ENCODE results near the gene IGFBP4.

Gene IGFBP4

DNA sequence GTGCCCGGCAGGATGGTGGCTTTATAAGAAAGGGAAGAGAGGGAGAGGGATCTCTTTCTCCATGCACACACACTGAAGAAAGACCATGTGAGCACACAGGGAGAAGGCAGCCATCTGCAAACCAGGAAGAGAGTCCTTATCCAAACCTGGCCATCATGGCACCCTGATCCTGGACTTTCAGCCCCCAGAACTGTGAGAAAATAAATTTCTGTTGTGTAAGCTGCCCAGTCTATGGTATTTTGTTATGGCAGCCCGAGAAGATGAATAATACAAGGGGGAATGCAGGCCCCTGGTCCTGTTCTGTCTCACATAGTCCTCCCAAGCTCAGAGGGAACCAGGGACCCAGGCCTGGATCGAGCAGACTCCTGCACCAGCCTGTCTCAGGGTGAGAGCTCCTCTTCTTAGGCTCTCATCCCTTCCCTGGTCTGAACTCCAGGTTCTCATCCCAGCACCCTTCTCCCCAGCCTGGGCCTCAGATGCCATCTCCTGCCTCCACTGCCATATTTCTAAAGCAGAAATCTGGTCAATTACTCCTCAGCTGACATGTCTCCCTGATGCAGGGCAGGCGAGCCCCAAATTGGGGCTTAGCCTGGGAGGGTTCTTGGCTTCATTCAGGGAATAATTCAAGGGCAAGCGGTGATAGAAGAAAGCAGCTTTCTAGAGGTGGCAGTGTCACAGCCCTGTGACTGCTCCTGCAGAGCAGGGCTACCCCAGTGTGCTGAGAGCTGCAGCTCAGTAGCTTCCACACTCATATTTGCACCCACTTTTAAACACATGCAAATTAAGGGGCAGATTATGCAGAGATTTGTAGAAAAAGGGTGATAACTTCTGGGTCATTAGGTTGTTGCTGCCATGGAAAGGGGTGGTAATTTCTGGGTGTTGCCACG lies 28.8 kb downstream of the IGFBP4 start:
- no peak overlapping the region for H3K9ac ChIP-seq (ENCODE audit: low read length)
- no CpG with 5 or more reads among the region's 6 CpGs for WGBS (ENCODE audit: extremely low coverage, insufficient coverage, insufficient read length)
- peaks cover 6% of the 10 kb centered on the region for H3K79me1 ChIP-seq (ENCODE audit: low read length)
- H3K4me1 ChIP-seq (ENCODE audit: control insufficient read depth in 1 of 2, insufficient read depth in 2 of 2, low read length in 2 of 2) = peaks cover 9 to 16% of the 10 kb centered on the region in 2 experiments
- H2AK5ac ChIP-seq (ENCODE audit: low read length) = no peak overlapping the region
- H4K12ac ChIP-seq (ENCODE audit: low read depth, low read length) = no peak overlapping the region
- H2BK5ac ChIP-seq (ENCODE audit: low read depth, low read length, poor library complexity) = peak overlapping the region; percentile 33
- H3K79me2 ChIP-seq (ENCODE audit: control insufficient read depth, insufficient read depth, low read length, poor library complexity) = no peaks in the 10 kb centered on the region
- H3K36me3 ChIP-seq (ENCODE audit: control insufficient read depth in 1 of 2, insufficient read depth in 2 of 2, low read length in 2 of 2) = peaks cover 0 to 2% of the 10 kb centered on the region in 2 experiments
- no peak overlapping the region for H4K8ac ChIP-seq (ENCODE audit: low read depth, low read length)
- no peak overlapping the region for H2BK12ac ChIP-seq (ENCODE audit: low read length)
- no peak overlapping the region for H3K27ac ChIP-seq (ENCODE audit: low read depth, low read length)
- H3K4me2 ChIP-seq (ENCODE audit: low read length) = no peak overlapping the region
- no peak overlapping the region for H3K4ac ChIP-seq (ENCODE audit: low read depth, low read length)
- no peak overlapping the region for H2BK120ac ChIP-seq (ENCODE audit: insufficient read depth, low read length, poor library complexity)
- peak; percentile 45 to 59 for DNase-seq
- peak overlapping the region; percentile 4 for H4K91ac ChIP-seq (ENCODE audit: low read depth, low read length)
- H3K23ac ChIP-seq (ENCODE audit: low read length) = no peak overlapping the region
- H3K14ac ChIP-seq (ENCODE audit: low read length) = no peak overlapping the region
- H3K27me3 ChIP-seq (ENCODE audit: insufficient read depth, low read length) = no peaks in the 10 kb centered on the region
- no peak overlapping the region for H3K18ac ChIP-seq (ENCODE audit: low read length)
- H3K4me3 ChIP-seq (ENCODE audit: low read depth, low read length) = peak overlapping the region; percentile 4
- peaks cover 6% of the 10 kb centered on the region for H3K9me3 ChIP-seq (ENCODE audit: insufficient read depth, low read depth, low read length)
- H2AFZ ChIP-seq (ENCODE audit: insufficient read depth, low read length, poor library complexity) = no peak overlapping the region

DNA sequence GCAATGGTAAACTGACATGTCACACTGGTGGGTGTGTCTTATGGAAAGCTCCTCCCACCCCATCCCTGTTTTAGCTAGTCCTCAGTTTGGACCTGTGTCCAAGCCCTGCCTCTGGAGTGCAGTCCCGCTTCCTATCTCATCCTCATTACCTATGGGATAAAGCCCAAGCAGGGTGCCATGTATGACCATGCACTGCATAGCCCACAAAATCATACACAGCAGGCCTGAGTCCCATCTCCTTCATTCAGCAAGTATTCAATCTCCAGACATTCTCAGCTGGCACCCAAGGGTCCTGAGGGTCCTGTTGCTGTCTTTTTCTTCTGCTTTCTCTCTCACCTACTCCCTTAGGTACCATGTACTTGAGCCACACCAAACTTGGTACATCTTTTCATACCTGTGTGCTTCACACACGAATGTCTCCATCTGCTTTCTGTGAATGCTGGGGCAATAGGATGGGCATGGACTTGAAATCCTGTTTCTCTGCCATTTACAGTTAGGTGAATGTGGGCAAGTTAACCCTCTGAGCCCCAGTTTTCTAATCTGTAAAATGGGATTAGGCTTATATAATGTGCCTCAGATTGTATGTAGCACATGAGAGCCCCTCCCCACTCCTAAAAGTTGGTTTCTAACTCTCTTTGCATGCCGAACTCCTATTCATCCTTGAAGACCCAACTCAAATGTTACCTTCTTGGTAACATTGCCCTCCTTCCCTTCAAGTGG lies 29.6 kb downstream of the IGFBP4 start:
- no peak overlapping the region for H3K9ac ChIP-seq (ENCODE audit: low read length)
- no peak overlapping the region for H4K91ac ChIP-seq (ENCODE audit: low read depth, low read length)
- no peak overlapping the region for H3K4me3 ChIP-seq (ENCODE audit: low read depth, low read length)
- DNase-seq = peak in 1 of 2 donors; percentile 27
- H3K14ac ChIP-seq (ENCODE audit: low read length) = no peak overlapping the region
- H2AK5ac ChIP-seq (ENCODE audit: low read length) = no peak overlapping the region
- peaks cover 6% of the 10 kb centered on the region for H3K79me1 ChIP-seq (ENCODE audit: low read length)
- no peak overlapping the region for H2BK120ac ChIP-seq (ENCODE audit: insufficient read depth, low read length, poor library complexity)
- H4K12ac ChIP-seq (ENCODE audit: low read depth, low read length) = no peak overlapping the region
- no CpG with 5 or more reads among the region's 3 CpGs for WGBS (ENCODE audit: extremely low coverage, insufficient coverage, insufficient read length)
- no peak overlapping the region for H4K8ac ChIP-seq (ENCODE audit: low read depth, low read length)
- no peaks in the 10 kb centered on the region for H3K27me3 ChIP-seq (ENCODE audit: insufficient read depth, low read length)
- H3K23ac ChIP-seq (ENCODE audit: low read length) = no peak overlapping the region
- no peak overlapping the region for H2AFZ ChIP-seq (ENCODE audit: insufficient read depth, low read length, poor library complexity)
- H2BK5ac ChIP-seq (ENCODE audit: low read depth, low read length, poor library complexity) = no peak overlapping the region
- H3K4me2 ChIP-seq (ENCODE audit: low read length) = no peak overlapping the region
- H3K79me2 ChIP-seq (ENCODE audit: control insufficient read depth, insufficient read depth, low read length, poor library complexity) = no peaks in the 10 kb centered on the region
- no peak overlapping the region for H3K27ac ChIP-seq (ENCODE audit: low read depth, low read length)
- peaks cover 9 to 16% of the 10 kb centered on the region in 2 experiments for H3K4me1 ChIP-seq (ENCODE audit: control insufficient read depth in 1 of 2, insufficient read depth in 2 of 2, low read length in 2 of 2)
- peaks cover 0 to 2% of the 10 kb centered on the region in 2 experiments for H3K36me3 ChIP-seq (ENCODE audit: control insufficient read depth in 1 of 2, insufficient read depth in 2 of 2, low read length in 2 of 2)
- no peak overlapping the region for H3K18ac ChIP-seq (ENCODE audit: low read length)
- H3K4ac ChIP-seq (ENCODE audit: low read depth, low read length) = no peak overlapping the region
- peaks cover 6% of the 10 kb centered on the region for H3K9me3 ChIP-seq (ENCODE audit: insufficient read depth, low read depth, low read length)
- no peak overlapping the region for H2BK12ac ChIP-seq (ENCODE audit: low read length)

DNA sequence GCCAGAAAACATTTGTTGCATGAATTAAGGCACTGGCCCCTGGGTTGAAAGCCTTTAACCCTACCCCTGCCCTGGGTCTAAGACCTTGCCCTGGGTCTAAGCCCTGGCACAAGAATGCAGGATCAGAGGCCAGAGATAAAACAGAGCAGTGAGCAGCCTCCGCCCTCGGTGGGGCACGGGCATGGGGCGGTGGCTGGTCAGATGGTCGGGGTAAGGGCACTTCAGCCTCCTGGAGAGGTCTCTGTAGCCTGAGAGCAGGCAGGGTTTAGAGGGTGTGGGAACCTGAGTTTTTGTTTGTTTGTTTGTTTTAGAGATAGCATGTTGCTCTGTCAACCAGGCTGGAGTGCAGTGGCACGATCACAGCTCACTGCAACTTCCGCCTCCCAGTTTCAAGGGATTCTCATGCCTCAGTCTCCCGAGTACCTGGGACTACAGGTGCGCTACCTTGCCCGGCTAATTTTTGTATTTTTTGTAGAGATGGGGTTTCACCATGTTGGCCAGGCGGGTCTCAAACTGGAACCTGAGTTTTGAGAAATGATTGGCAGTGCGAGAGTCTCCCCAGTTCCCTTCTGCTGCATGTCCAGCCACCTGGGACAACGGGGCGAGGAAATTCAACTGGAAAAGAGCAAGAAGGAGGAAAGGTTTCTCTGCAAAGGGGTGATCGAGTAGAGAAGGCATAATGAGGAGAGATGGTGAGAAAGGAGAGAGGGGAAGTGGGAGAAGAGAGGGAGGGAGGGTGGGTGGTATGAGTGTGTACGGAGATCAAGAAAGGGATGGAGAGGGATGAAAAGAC lies 30.5 kb downstream of the IGFBP4 start:
- Histone ChIP-seq H3K27me3 (ENCODE audit: insufficient read depth, low read length) (no peaks in the 10 kb centered on the region), H3K9me3 (ENCODE audit: insufficient read depth, low read depth, low read length) (peaks cover 6% of the 10 kb centered on the region), H2BK12ac (ENCODE audit: low read length) (no peak overlapping the region), H2BK5ac (ENCODE audit: low read depth, low read length, poor library complexity) (no peak overlapping the region), H3K4me1 (ENCODE audit: control insufficient read depth in 1 of 2, insufficient read depth in 2 of 2, low read length in 2 of 2) (peaks cover 9 to 16% of the 10 kb centered on the region in 2 experiments), H3K36me3 (ENCODE audit: control insufficient read depth in 1 of 2, insufficient read depth in 2 of 2, low read length in 2 of 2) (peaks cover 0 to 2% of the 10 kb centered on the region in 2 experiments), H3K14ac (ENCODE audit: low read length) (peak overlapping the region; percentile 27), H3K9ac (ENCODE audit: low read length) (no peak overlapping the region), H3K4me2 (ENCODE audit: low read length) (no peak overlapping the region), H2AFZ (ENCODE audit: insufficient read depth, low read length, poor library complexity) (no peak overlapping the region), H3K27ac (ENCODE audit: low read depth, low read length) (no peak overlapping the region), H2BK120ac (ENCODE audit: insufficient read depth, low read length, poor library complexity) (no peak overlapping the region), H3K4ac (ENCODE audit: low read depth, low read length) (no peak overlapping the region), H4K12ac (ENCODE audit: low read depth, low read length) (no peak overlapping the region), H3K18ac (ENCODE audit: low read length) (no peak overlapping the region), H3K79me1 (ENCODE audit: low read length) (peaks cover 6% of the 10 kb centered on the region), H2AK5ac (ENCODE audit: low read length) (no peak overlapping the region), H4K8ac (ENCODE audit: low read depth, low read length) (no peak overlapping the region), H4K91ac (ENCODE audit: low read depth, low read length) (no peak overlapping the region), H3K4me3 (ENCODE audit: low read depth, low read length) (no peak overlapping the region), H3K79me2 (ENCODE audit: control insufficient read depth, insufficient read depth, low read length, poor library complexity) (no peaks in the 10 kb centered on the region), H3K23ac (ENCODE audit: low read length) (no peak overlapping the region)
- WGBS (ENCODE audit: extremely low coverage, insufficient coverage, insufficient read length) = 100% methylated on average over 2 of the region's 16 CpGs
- peak in 1 of 2 donors; percentile 47 for DNase-seq

DNA sequence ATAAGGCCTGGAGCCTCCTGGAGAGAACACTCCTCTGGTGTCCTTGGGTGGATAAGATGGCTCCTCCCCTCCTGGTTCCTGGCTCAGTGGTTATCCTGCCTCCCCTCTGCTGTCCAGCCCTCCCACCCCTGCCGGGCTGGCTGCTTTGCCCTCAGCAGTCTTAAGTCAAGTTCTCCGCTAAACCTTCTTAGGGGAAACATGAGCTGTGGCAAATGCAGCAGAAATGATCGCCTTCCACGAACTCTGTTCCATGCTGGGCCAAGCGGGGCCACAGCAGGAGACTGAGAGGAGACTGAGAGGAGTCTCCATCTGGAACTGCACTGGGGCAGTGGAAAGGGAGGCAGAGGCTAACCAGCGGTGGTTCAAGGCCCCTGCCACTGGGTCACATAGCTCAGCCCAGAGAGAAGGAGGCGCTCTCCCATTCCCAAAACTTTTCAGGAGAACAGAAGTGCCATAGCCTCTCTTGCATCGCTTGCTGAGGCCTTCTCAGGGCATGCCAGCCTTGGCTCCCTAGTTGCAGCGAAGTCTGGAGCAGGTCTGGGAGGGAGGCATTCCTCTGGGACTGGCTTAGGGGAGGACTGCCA lies 31.3 kb downstream of the IGFBP4 start:
- H3K4me2 ChIP-seq (ENCODE audit: low read length) = no peak overlapping the region
- WGBS (ENCODE audit: extremely low coverage, insufficient coverage, insufficient read length) = no CpG with 5 or more reads among the region's 9 CpGs
- H3K36me3 ChIP-seq (ENCODE audit: control insufficient read depth in 1 of 2, insufficient read depth in 2 of 2, low read length in 2 of 2) = peaks cover 0 to 2% of the 10 kb centered on the region in 2 experiments
- no peak overlapping the region for H4K12ac ChIP-seq (ENCODE audit: low read depth, low read length)
- no peaks in the 10 kb centered on the region for H3K27me3 ChIP-seq (ENCODE audit: insufficient read depth, low read length)
- H3K27ac ChIP-seq (ENCODE audit: low read depth, low read length) = no peak overlapping the region
- no peaks in the 10 kb centered on the region for H3K79me2 ChIP-seq (ENCODE audit: control insufficient read depth, insufficient read depth, low read length, poor library complexity)
- H2AK5ac ChIP-seq (ENCODE audit: low read length) = no peak overlapping the region
- H3K4me1 ChIP-seq (ENCODE audit: control insufficient read depth in 1 of 2, insufficient read depth in 2 of 2, low read length in 2 of 2) = peaks cover 9 to 16% of the 10 kb centered on the region in 2 experiments
- no peak overlapping the region for H2AFZ ChIP-seq (ENCODE audit: insufficient read depth, low read length, poor library complexity)
- no peak overlapping the region for H3K14ac ChIP-seq (ENCODE audit: low read length)
- peaks cover 6% of the 10 kb centered on the region for H3K9me3 ChIP-seq (ENCODE audit: insufficient read depth, low read depth, low read length)
- no peak overlapping the region for H2BK5ac ChIP-seq (ENCODE audit: low read depth, low read length, poor library complexity)
- no peak overlapping the region for H3K9ac ChIP-seq (ENCODE audit: low read length)
- H2BK120ac ChIP-seq (ENCODE audit: insufficient read depth, low read length, poor library complexity) = no peak overlapping the region
- H3K4me3 ChIP-seq (ENCODE audit: low read depth, low read length) = no peak overlapping the region
- DNase-seq = no peak
- H3K23ac ChIP-seq (ENCODE audit: low read length) = no peak overlapping the region
- H4K8ac ChIP-seq (ENCODE audit: low read depth, low read length) = no peak overlapping the region
- H3K79me1 ChIP-seq (ENCODE audit: low read length) = peaks cover 6% of the 10 kb centered on the region
- H3K18ac ChIP-seq (ENCODE audit: low read length) = no peak overlapping the region
- no peak overlapping the region for H4K91ac ChIP-seq (ENCODE audit: low read depth, low read length)
- no peak overlapping the region for H3K4ac ChIP-seq (ENCODE audit: low read depth, low read length)
- no peak overlapping the region for H2BK12ac ChIP-seq (ENCODE audit: low read length)
